GM12891 (cell line): ENCODE data around the gene MYL6B.

Source experiments
- PAX5 ChIP-seq: IDR thresholded peaks from 2 replicates; pipeline ENCODE4 v1.6.1; 2011; ENCODE audit warnings: low read length, moderate library complexity, mild to moderate bottlenecking; ENCODE audit not compliant: insufficient read depth, severe bottlenecking
- POLR2A ChIP-seq: IDR thresholded peaks from 2 replicates; pipeline ENCODE4 v1.6.1; 2011; ENCODE audit warnings: low read depth, low read length, control low read depth
- POLR2AphosphoS5 ChIP-seq: IDR thresholded peaks from 2 replicates; pipeline ENCODE4 v1.6.1; 2011; ENCODE audit warnings: low read depth, low read length, control low read depth

DNA sequence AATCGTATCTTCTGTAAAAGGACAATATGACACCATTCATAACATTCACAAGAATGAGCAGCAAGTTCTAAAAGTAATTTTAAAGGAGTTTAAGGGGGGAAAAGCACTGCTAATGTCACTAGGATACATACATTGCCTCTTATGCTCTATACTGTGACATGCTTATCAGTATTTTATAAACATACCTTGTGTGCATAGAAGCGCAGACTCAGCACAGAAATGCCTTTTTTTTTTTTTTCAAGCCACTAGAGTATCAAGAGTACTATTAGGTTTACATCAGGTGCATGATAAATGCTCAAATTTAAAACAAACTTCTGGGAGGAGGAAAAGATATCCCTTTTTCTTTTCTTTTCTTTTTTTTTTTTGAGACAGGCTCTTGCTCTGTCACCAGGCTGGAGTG lies 50.5 kb downstream of the MYL6B start:
- TF ChIP-seq POLR2A: no peak
- TF ChIP-seq POLR2AphosphoS5: no peak
- TF ChIP-seq PAX5: no peak
